Lower lobe of right lung (tissue), 2 donors: ENCODE measurements around the gene BIRC7. TPM values are rescaled to one million over a fixed set of nuclear protein-coding genes. Genes with fewer than 3 reads are reported as not detected.

ENCODE experiments used
- ATAC-seq, 2 donors: fragments of 200-7000 bp; cut with Tn5 transposase; one replicate each; pipeline ENCODE4 v1.9.1; 2020 to 2022; ENCODE audit warnings: mild to moderate bottlenecking in 2 of 2, moderate library complexity in 2 of 2
- DNase-seq: peaks from one replicate; pipeline ENCODE4 v3.0.0-alpha.2; 2020
- H3K27ac ChIP-seq: fragments of 200-600 bp; one replicate; pipeline ENCODE4 v1.8.0; 2022
- H3K27me3 ChIP-seq: fragments of 200-600 bp; one replicate; pipeline ENCODE4 v1.8.0; 2022; ENCODE audit warnings: low read depth
- H3K36me3 ChIP-seq: fragments of 200-600 bp; one replicate; pipeline ENCODE4 v1.8.0; 2022; ENCODE audit warnings: mild to moderate bottlenecking
- H3K4me1 ChIP-seq: fragments of 200-600 bp; one replicate; pipeline ENCODE4 v1.8.0; 2022
- H3K4me3 ChIP-seq: fragments of 200-600 bp; one replicate; pipeline ENCODE4 v1.8.0; 2022; ENCODE audit warnings: mild to moderate bottlenecking
- H3K9me3 ChIP-seq: fragments of 200-600 bp; one replicate; pipeline ENCODE4 v1.8.0; 2022
- intact Hi-C: fragments of 100-400 bp; cut with DNase I; formaldehyde crosslinking; loops from one replicate; pipeline ENCODE4 v1.11.0; 2022
- total RNA-seq: library from RNA; stranded (reverse); fragmentation: NEBNext Ultra II Directional; extraction: Animal tissue kit (Norgen Biotek cat#: 25700); gene quantifications from one replicate; pipeline ENCODE4 v1.2.1, GENCODE V29; 2021
- TF ChIP-seq, protein P1 (sequence below): fragments of 200-600 bp; IDR thresholded peaks from one replicate; pipeline ENCODE4 v1.8.0; 2022; ENCODE audit warnings: antibody characterized with exemption, mild to moderate bottlenecking
- donor health status: DM: no; HTN: yes; CAD: no; lungs with severe emphysema.

BIRC7 gene
- total RNA-seq, 1 donor from 2014 or later = 15.9 TPM

DNA sequence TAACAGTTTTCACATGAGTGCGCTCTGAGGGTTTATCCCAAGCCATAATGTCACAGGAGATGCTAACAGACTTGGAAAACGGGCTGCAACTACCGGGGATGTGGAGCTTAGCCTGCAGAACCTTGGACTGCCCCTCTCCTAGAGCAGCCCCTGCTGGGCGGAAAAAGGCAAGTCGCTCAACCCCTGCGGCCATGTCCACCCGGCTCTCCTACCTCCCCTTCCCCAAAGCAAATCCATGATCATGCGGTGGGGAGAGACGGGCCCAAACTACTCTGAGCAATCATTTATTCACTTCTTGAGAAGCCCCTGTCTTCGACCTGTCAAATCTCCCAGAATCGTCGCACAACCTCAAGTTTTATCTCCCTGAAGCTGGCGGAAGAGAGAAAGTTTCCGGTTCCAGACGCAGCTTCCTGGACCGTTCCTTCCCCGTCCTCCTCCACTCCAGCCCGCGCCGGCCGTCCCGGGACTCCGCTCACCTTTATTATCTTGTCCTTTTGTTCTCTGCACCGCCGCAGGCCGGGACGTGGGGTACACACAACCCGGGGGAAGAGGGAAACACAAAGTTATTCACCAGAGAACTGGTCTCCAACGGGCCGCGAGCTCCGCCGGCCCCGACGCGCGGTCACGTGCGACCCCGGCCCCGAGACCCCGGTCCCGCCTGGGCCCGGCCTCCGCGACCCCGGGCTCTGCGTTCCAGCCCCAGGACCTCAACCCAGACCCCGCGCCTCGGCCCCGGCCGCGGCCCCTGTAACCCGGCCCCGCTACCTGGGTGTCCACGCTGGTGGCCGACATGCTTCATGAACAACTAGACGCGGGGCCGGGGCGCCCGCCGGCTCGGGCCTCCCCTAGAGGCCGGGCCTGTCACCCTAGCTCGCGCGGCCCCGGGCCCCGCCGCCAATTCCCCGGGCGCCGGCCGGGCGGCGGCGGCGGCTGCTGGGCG, 20.3 kb upstream of the BIRC7 start:
- intact Hi-C loops = no loop called here
- Histone ChIP-seq H3K27me3 (peaks cover 3% of the 10 kb centered on the region), H3K27ac (peak overlapping the region; percentile 84), H3K4me3 (peak overlapping the region; percentile 76), H3K4me1 (peaks cover 48% of the 10 kb centered on the region), H3K9me3 (no peaks in the 10 kb centered on the region), H3K36me3 (peaks cover 39% of the 10 kb centered on the region)
- ATAC-seq (peak in 1 of 2 donors; percentile 2), DNase-seq (no peak)
- TF ChIP-seq, protein P1, sequence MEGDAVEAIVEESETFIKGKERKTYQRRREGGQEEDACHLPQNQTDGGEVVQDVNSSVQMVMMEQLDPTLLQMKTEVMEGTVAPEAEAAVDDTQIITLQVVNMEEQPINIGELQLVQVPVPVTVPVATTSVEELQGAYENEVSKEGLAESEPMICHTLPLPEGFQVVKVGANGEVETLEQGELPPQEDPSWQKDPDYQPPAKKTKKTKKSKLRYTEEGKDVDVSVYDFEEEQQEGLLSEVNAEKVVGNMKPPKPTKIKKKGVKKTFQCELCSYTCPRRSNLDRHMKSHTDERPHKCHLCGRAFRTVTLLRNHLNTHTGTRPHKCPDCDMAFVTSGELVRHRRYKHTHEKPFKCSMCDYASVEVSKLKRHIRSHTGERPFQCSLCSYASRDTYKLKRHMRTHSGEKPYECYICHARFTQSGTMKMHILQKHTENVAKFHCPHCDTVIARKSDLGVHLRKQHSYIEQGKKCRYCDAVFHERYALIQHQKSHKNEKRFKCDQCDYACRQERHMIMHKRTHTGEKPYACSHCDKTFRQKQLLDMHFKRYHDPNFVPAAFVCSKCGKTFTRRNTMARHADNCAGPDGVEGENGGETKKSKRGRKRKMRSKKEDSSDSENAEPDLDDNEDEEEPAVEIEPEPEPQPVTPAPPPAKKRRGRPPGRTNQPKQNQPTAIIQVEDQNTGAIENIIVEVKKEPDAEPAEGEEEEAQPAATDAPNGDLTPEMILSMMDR = no peak

GRCh38 chr20:63216041-63216848, 19.5 kb upstream of the BIRC7 start, which contains the start of gene YTHDF1:
TSS of gene YTHDF1 (minus strand) at chr20:63216131. CDS start at chr20:63215892, 239 bp downstream.
- Histone ChIP-seq H3K27me3 (peaks cover 7% of the 10 kb centered on the region), H3K27ac (peak within 1 kb of the TSS; percentile 92), H3K4me3 (peak within 1 kb of the TSS; percentile 76), H3K9me3 (no peaks in the 10 kb centered on the region), H3K36me3 (peaks cover 30% of the 10 kb centered on the region), H3K4me1 (peaks cover 47% of the 10 kb centered on the region)
- TF ChIP-seq, protein P1 = no peak
- intact Hi-C loops = no loop called here
- DNase-seq = peak; percentile 99
- ATAC-seq = peak; percentile 97 to 99

DNA sequence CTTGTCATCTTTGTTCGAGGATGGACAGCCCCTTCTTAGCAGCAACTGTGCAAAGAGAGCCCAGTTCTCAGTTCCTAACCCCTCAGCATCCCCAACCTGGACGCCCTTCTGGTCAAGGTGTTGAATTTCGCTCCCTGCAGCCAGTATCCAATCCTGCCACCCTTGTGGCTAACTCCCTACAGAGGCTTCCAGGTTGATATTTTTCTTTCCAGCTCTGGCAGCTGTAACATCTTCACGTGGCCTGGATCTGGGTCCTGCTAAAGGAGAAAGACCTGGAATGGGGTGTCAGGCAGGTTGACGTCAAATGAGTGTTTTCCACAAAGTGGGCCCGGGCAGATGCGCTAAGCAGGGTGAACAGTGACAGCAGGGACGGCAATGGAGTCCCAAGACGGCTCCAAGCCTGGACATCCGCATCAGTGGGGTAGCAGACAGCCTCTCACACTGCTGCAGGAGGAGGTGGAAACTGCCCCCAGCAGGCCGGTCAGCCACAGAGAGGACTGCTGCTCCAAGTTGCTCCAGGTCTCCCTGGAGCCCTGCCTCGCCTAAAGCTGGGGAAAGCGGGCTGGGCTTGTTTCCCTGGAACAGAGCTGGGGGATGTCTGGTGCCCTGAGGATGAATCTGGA, 18.7 kb upstream of the BIRC7 start:
- Histone ChIP-seq H3K4me1 (peaks cover 42% of the 10 kb centered on the region), H3K27me3 (peaks cover 11% of the 10 kb centered on the region), H3K9me3 (no peaks in the 10 kb centered on the region), H3K4me3 (peak overlapping the region; percentile 76), H3K36me3 (peaks cover 26% of the 10 kb centered on the region), H3K27ac (peak overlapping the region; percentile 92)
- DNase-seq = no peak
- no peak for ATAC-seq
- intact Hi-C loops = no loop called here
- TF ChIP-seq, protein P1 = no peak

DNA sequence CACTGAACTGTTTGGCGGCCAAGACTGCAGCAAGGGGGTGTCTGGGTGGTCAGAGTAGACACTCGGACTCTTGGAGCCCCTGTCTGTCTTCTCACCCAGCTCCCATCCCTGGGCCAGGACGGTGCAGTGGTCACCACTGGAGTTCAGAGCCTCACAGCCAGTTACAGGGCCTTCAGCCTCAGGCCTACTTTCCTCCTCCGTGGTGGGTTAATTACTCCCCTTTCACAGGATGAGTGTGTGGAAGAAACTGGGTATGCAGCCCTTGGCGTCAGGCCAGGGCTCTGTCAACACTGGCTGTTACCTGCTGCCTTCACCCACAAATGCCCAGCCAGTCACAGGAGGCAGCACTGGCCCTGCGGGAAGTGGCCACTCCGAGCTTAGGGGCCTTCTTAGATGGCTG, 18.0 kb upstream of the BIRC7 start:
- intact Hi-C loops = no loop called here
- ATAC-seq = no peak
- DNase-seq = no peak

More for the DNA sequence above, 18.0 kb upstream of the BIRC7 start:
- peaks cover 19% of the 10 kb centered on the region for H3K27me3 ChIP-seq
- H3K27ac ChIP-seq = no peak overlapping the region
- TF ChIP-seq, protein P1 = no peak
- no peaks in the 10 kb centered on the region for H3K9me3 ChIP-seq
- peaks cover 18% of the 10 kb centered on the region for H3K36me3 ChIP-seq
- no peak overlapping the region for H3K4me3 ChIP-seq
- H3K4me1 ChIP-seq = peaks cover 34% of the 10 kb centered on the region
